ENCODE measurements around the gene SERPINA5.
"Not testable (repeated sequence)": the region's sequence is repeated elsewhere in the genome, so short reads cannot be mapped to it uniquely, and the experiment has no call there.

SERPINA5 gene

DNA sequence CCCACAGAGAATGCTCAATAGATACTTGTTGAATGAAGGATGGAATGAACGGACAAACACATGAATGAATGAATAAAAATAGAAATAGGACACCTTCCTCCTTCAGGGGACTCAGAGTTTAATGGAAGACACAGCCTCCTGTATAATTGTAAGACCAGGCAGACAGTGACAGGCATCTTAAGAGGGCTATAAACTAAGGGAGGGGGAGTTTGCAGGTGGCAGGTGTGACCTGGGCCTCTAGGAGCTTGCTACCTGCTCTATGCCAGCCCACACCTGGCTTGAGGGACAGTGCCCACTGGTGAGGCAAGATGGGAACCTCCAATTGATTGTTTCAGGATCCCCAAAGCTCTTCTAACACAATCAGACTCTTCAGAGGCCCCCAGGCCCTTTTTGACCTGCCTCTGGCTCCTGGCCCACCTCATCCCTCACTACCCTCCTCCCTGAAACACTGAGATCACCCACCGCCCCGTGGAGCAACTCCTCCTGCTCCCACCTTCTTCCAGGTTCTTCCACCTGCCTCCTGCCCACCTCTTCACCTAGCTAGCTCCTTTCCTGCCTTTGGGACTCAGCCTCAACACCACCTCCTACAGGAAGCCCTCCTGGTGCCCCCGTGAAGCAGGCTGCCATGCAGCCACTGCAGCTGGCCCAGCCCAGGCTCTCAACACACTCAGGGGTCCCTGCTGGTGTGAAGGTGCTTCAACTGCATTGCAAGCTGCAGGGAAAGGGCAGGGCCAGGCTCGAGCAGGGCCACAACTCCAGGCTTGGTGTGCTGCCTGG lies 40.3 kb downstream of the SERPINA5 start:
- no peak for DNase-seq (ENCODE audit: low read depth in 4 of 4, low spot score in 1 of 4)

- no peak for DNase-seq (ENCODE audit: low read depth in 4 of 4, low spot score in 1 of 4)
Measured at GRCh38 chr14:94622653-94623421, 41.6 kb downstream of the SERPINA5 start.

GRCh38 chr14:94623422-94623809 lies 42.2 kb downstream of the SERPINA5 start:
- DNase-seq (ENCODE audit: low read depth in 4 of 4, low spot score in 1 of 4) = no peak

GRCh38 chr14:94623856-94624499 lies 42.8 kb downstream of the SERPINA5 start:
- DNase-seq (ENCODE audit: low read depth in 4 of 4, low spot score in 1 of 4) = no peak

GRCh38 chr14:94624537-94625352 lies 43.5 kb downstream of the SERPINA5 start:
- no peak for DNase-seq (ENCODE audit: low read depth in 4 of 4, low spot score in 1 of 4)

DNA sequence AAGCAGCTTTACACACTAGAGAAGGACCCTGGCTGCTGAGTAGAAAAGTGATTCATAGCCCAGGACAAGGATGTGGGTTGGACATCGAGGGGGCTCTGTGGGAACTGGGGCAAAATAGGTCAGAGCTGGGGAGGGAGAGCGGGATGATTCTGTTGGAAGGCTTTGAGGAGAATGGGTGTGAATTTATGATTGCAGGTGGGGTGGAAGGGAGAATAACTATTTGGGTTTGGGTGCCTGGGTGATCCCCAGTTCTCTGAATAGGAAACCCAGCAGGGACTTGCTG lies 44.1 kb downstream of the SERPINA5 start:
- no peak for DNase-seq (ENCODE audit: low read depth in 4 of 4, low spot score in 1 of 4)

DNA sequence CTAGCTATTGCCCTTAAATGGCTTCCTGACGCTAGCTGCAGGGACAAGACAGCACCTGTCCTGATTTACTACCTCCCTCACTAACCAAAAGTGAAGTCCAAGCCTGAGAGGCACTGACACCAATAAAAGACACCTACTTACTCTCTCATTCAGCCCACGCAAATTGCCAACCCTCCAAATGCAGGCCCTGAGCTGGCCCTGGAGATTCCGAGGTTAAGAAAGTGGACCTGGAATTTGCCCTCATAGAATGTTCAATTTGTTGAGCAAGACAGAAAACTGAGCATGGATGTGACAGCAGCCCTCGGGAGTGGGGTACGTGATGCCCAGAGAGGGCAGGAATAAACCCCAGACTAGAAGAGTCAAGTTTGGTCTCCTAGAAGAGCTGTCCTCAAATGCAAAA lies 47.4 kb downstream of the SERPINA5 start:
- no peak for DNase-seq (ENCODE audit: low read depth in 4 of 4, low spot score in 1 of 4)

- DNase-seq (ENCODE audit: low read depth in 4 of 4, low spot score in 1 of 4) = no peak
Measured at GRCh38 chr14:94630396-94630795, 49.2 kb downstream of the SERPINA5 start.

- DNase-seq (ENCODE audit: low read depth in 4 of 4, low spot score in 1 of 4) = no peak
Measured at GRCh38 chr14:94631050-94631449, 49.8 kb downstream of the SERPINA5 start.

DNA sequence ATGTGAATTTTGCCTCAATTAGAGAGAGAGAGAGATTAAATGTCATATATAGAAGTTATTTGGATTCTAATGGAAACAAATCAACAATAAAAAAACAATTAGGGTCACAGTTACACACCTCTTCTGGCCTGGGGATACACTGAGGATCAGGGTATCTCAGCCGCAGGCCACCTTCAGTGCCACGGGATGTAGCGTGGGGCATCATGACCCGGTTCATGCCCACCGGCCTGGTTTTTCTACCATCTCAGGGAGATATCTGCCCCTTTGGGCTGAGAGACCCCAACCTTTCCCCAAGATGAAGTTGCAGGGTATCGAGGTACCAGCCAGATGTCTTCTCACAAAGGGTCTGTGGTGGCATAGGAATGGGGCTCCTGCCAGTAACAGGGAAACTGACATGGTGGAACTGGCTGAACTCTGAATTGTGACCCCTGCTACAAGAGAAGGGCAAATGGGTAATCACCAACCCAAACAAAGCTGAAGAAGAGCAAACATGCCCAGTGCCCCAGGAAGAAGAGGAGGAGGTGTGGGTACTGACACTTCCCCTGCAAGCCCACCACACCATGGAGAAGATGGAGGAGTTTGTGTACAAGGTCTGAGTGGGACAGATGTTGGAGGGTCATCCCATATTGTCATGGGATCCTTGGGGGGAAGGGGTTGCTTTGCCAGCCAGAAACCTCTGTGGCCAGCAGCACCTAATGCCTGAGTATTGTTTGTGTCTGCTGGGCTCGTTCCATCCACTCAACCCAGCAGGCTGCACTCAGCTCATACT lies 50.5 kb downstream of the SERPINA5 start:
- DNase-seq (ENCODE audit: low read depth in 4 of 4, low spot score in 1 of 4) = no peak

- no peak for DNase-seq (ENCODE audit: low read depth in 4 of 4, low spot score in 1 of 4)
Measured at GRCh38 chr14:94632305-94632590, 51.0 kb downstream of the SERPINA5 start.

- no peak for DNase-seq (ENCODE audit: low read depth in 4 of 4, low spot score in 1 of 4)
Measured at GRCh38 chr14:94633121-94633520, 51.9 kb downstream of the SERPINA5 start.

GRCh38 chr14:94635154-94635553 lies 53.9 kb downstream of the SERPINA5 start:
- DNase-seq (ENCODE audit: low read depth in 4 of 4, low spot score in 1 of 4) = no peak

DNA sequence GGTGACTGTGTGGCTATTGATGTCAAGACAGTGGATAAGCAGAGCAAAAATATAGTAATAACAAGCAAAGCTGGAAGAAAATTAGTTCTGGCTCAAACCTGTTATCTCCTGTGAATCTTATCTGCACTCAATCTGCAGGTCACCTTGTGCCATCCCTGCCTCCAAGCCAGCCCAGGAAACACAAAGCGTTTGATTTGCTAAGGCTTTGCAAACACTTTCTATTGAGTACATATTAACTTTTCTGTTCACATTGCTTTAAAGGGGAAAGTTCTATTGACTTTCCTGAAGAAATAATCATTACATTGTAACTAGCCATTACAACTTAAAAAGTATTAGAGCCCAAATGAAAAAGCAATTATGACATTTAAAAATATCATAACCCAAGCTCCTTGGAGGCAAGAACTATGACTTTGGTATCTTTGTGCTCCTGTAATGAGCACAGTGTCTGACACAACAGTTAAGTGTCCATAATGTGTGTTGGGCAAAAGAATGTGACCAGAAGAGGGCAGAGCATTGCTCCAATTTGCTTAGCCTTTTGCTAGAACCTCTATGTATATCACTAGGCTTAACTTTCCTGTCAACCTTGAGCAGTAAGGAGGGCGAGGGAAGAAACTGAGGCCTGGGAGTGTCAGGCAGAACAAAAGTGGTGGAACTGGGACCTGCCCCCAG lies 55.7 kb downstream of the SERPINA5 start:
- no peak for DNase-seq (ENCODE audit: low read depth in 4 of 4, low spot score in 1 of 4)

DNA sequence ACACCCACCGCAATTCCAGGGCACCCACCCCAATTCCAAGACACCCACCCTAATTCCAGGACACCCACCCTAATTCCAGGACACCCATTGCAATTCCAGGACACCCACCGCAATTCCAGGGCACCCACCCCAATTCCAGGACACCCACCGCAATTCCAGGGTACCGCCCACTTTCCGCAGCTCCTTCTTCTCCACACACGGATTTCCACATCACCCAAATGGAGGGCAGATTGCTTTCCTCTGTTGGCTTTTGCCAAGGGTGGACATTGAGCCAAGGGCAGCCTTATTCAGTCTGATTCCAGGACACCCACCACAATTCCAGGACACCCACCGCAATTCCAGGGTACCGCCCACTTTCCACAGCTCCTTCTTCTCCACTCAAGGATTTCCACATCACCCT lies 56.6 kb downstream of the SERPINA5 start:
- DNase-seq (ENCODE audit: low read depth in 4 of 4, low spot score in 1 of 4) = not testable (repeated sequence)

DNA sequence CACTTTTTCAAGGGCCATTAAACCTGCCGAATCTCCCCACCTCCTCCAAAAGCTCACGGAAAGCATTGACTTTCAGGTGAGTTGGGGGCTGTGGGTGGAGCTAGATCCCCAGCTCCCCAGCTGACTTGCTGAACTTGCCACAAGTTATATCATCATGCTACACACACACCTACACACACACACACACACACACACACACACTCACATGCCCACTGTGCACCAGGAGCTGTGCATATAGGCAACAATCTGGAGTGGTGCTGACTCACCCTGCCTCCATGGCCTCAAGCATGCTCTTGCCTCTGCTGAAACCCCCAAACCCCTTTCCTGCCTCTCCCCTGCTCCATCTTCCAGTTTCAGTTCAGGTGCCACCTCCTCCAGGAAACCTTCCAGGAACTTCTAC lies 57.1 kb downstream of the SERPINA5 start:
- DNase-seq (ENCODE audit: low read depth in 4 of 4, low spot score in 1 of 4) = no peak

- DNase-seq (ENCODE audit: low read depth in 4 of 4, low spot score in 1 of 4) = no peak
Measured at GRCh38 chr14:94638961-94639817, 58.0 kb downstream of the SERPINA5 start.

- DNase-seq (ENCODE audit: low read depth in 4 of 4, low spot score in 1 of 4) = no peak
Measured at GRCh38 chr14:94640721-94641631, 59.8 kb downstream of the SERPINA5 start.

GRCh38 chr14:94641632-94641955 lies 60.4 kb downstream of the SERPINA5 start:
- DNase-seq (ENCODE audit: low read depth in 4 of 4, low spot score in 1 of 4) = no peak

All from stimulated activated CD4-positive, alpha-beta T cell treated with anti-CD3 and anti-CD28 coated beads, Interleukin-1b, Interleukin-23, amount 100 ng/mL, for 24 hours (primary cell).